GM19023 (cell line): ENCODE results near the gene SLCO2A1.

Experiments used
- ATAC-seq: cut with Tn5 transposase; IDR thresholded peaks from one replicate; pipeline ENCODE4 v1.9.1; 2021; ENCODE audit warnings: mild to moderate bottlenecking, moderate library complexity; ENCODE audit not compliant: unreplicated experiment

SLCO2A1 gene

GRCh38 chr3:133956353-133956752, 73.4 kb downstream of the SLCO2A1 start:
- ATAC-seq = no peak

GRCh38 chr3:133955892-133956291, 73.8 kb downstream of the SLCO2A1 start:
- no peak for ATAC-seq

- no peak for ATAC-seq
Measured at GRCh38 chr3:133954717-133955360, 74.9 kb downstream of the SLCO2A1 start.

GRCh38 chr3:133953297-133953696, 76.4 kb downstream of the SLCO2A1 start:
- no peak for ATAC-seq

GRCh38 chr3:133949438-133949837, 80.3 kb downstream of the SLCO2A1 start:
- no peak for ATAC-seq

- no peak for ATAC-seq
Measured at GRCh38 chr3:133948996-133949395, 80.7 kb downstream of the SLCO2A1 start.

GRCh38 chr3:133948131-133948810, 81.5 kb downstream of the SLCO2A1 start:
- no peak for ATAC-seq

GRCh38 chr3:133945381-133946095, 84.2 kb downstream of the SLCO2A1 start:
- ATAC-seq = no peak

- ATAC-seq = no peak
Measured at GRCh38 chr3:133944641-133945380, 84.9 kb downstream of the SLCO2A1 start.

- no peak for ATAC-seq
Measured at GRCh38 chr3:133944181-133944580, 85.5 kb downstream of the SLCO2A1 start.

- no peak for ATAC-seq
Measured at GRCh38 chr3:133943639-133944141, 86.0 kb downstream of the SLCO2A1 start.

- no peak for ATAC-seq
Measured at GRCh38 chr3:133943031-133943535, 86.6 kb downstream of the SLCO2A1 start.

- ATAC-seq = no peak
Measured at GRCh38 chr3:133941415-133941821, 88.3 kb downstream of the SLCO2A1 start.

- ATAC-seq = no peak
Measured at GRCh38 chr3:133940536-133940935, 89.2 kb downstream of the SLCO2A1 start.

- no peak for ATAC-seq
Measured at GRCh38 chr3:133939463-133939835, 90.3 kb downstream of the SLCO2A1 start.

GRCh38 chr3:133938770-133939462, 90.8 kb downstream of the SLCO2A1 start:
- no peak for ATAC-seq

- ATAC-seq = no peak
Measured at GRCh38 chr3:133937756-133938601, 91.7 kb downstream of the SLCO2A1 start.

- ATAC-seq = no peak
Measured at GRCh38 chr3:133937061-133937686, 92.6 kb downstream of the SLCO2A1 start.
